T-helper 2 cell (primary cell): ENCODE results near the gene OR52M1.

ENCODE experiments used
- DNase-seq, 5 experiments: peaks; one replicate each; pipeline versions ENCODE4 v3.0.0 to v3.0.0-alpha.2; 2012 to 2022

Gene OR52M1

GRCh38 chr11:4576880-4577279 is 31.9 kb downstream of the OR52M1 start:
- no peak for DNase-seq

- DNase-seq, result no peak
Measured at GRCh38 chr11:4577761-4578160, 32.8 kb downstream of the OR52M1 start.

- DNase-seq, result no peak
Measured at GRCh38 chr11:4578624-4579023, 33.6 kb downstream of the OR52M1 start.

GRCh38 chr11:4580124-4580523 is 35.1 kb downstream of the OR52M1 start:
- DNase-seq, result no peak

- DNase-seq, result no peak
Measured at GRCh38 chr11:4581443-4581842, 36.5 kb downstream of the OR52M1 start, which contains the start of gene OR52I2. OR52I2 (plus strand) TSS chr11:4581743.

- DNase-seq, result no peak
Measured at GRCh38 chr11:4589017-4589416, 44.0 kb downstream of the OR52M1 start.

- DNase-seq, result no peak
Measured at GRCh38 chr11:4593739-4594138, 48.7 kb downstream of the OR52M1 start, which contains the start of gene OR52I1. OR52I1 (plus strand) TSS chr11:4594039; CDS start chr11:4594039, 0 bp downstream.
